ENCODE data around the gene SMTNL2.

DNA sequence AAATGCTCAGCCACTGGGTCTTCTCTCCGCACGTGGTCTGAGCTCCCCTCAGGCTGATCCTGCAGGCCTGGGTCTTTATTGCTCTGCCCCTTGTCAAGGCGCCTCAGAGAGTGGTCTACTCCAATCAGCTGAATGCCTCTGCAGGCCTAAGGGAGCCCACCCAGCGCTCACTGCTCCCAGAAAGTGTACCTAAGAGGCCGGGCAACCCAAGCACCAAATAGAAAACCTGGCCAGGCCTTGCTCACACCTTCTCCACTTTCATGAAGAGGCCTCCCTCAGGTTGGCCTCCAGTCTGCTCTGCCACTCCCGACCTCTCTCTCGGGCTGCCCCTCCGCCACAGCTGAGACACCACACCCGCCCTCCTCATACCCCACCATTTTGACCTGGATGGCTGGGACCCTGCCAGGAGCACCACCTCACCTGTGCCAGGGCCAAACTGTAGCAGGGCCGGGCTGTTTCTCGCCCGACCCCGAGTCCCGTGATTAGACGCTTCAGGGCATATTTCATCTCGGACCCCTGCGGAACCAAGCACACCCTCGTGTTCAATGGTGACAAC is 29.8 kb upstream of the SMTNL2 start:
- TF ChIP-seq POLR2A (conservative IDR thresholded peaks at IDR 0.05) = no peak
- TF ChIP-seq, protein P1, sequence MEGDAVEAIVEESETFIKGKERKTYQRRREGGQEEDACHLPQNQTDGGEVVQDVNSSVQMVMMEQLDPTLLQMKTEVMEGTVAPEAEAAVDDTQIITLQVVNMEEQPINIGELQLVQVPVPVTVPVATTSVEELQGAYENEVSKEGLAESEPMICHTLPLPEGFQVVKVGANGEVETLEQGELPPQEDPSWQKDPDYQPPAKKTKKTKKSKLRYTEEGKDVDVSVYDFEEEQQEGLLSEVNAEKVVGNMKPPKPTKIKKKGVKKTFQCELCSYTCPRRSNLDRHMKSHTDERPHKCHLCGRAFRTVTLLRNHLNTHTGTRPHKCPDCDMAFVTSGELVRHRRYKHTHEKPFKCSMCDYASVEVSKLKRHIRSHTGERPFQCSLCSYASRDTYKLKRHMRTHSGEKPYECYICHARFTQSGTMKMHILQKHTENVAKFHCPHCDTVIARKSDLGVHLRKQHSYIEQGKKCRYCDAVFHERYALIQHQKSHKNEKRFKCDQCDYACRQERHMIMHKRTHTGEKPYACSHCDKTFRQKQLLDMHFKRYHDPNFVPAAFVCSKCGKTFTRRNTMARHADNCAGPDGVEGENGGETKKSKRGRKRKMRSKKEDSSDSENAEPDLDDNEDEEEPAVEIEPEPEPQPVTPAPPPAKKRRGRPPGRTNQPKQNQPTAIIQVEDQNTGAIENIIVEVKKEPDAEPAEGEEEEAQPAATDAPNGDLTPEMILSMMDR (IDR thresholded peaks at IDR 0.05 in 2 of 3, conservative IDR thresholded peaks at IDR 0.05 in 1 of 3; ENCODE audit: insufficient read depth in 2 of 3, low read depth in 1 of 3, low read length in 3 of 3) = no peak
- no peak for TF ChIP-seq CTBP1 (IDR thresholded peaks at IDR 0.05; ENCODE audit: borderline replicate concordance)
- TF ChIP-seq POLR2AphosphoS5 (IDR thresholded peaks at IDR 0.05; ENCODE audit: control insufficient read depth, insufficient read depth, low read depth, low read length) = no peak
- TF ChIP-seq TARDBP (IDR thresholded peaks at IDR 0.05) = no peak
- TF ChIP-seq PRPF4 (IDR thresholded peaks at IDR 0.05; ENCODE audit: insufficient read depth, low read depth, low read length, poor library complexity, severe bottlenecking) = no peak
- no peak for TF ChIP-seq ZNF174 (CRISPR knock-in tag; IDR thresholded peaks at IDR 0.05)
